ENCODE measurements around the gene CIPC.
A peak's percentile ranks its signal among the peaks of the same experiment; 100 is the strongest.

Gene CIPC

GRCh38 chr14:77097700-77098528 is at the start of gene CIPC:
TSS of gene CIPC (plus strand) at chr14:77098258. CDS start at chr14:77105709, 7,451 bp downstream.
- DNase-seq = peak; percentile 99

DNA sequence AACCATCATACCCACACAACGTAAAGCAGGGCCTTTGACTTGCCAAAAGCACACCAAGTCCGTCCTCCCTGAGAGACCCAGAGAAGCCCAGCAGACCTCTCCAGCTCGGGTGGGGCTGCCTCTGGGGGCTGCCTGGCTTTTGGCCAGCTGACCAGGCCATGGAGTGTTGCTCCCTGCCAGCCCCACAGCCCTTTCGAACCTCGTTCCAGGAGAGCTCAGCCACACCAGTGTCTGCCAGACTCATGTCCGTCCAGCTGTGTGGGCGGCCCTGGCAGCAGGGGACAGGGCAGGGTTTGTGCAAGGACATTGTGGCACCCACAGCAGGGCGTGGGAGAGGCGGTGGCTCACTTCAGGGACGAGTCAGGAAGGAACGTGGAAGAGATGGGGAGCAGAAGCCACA is 46.9 kb upstream of the CIPC start:
- no peak for DNase-seq

- DNase-seq = no peak
Observed at GRCh38 chr14:77052281-77053044, 45.6 kb upstream of the CIPC start.

GRCh38 chr14:77053046-77053841 is 44.8 kb upstream of the CIPC start:
- DNase-seq = peak; percentile 82

DNA sequence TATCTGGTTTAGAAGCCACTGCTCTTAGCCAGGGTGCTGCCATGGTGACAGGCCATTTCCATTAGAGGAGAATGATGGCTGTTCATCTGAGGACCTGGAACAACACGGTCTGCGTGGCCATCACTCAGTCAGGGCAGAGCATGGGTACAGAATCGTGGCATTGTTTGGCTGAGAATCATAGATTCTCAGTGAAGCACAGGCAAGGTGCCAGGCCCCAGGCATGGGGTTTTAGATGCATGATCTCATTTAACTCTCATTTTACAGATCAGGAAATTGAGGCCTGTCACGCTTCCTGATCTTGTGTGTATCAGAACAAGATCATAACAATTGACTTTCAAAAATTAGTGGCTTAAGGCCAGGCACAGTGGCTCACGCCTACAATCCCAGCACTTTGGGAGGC is 42.8 kb upstream of the CIPC start:
- DNase-seq = no peak

DNA sequence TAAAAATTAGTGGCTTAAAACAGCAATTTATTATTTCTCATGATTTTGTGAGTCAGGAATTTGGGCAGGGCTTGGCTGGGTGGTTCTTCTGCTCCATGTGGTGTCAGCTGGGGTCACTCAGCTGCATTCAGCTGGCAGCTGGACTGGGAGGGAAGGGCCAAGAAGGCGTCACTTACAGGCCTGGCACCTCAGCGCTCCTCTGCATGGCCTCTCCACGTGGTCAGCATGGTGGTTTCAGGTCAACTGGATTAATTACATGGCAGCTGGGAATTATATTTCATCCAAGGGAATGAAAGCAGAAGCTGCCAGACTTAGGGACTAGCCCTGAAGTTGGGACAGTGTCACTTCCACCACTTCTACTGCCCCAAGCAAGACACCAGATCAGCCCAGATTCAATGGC is 42.1 kb upstream of the CIPC start:
- DNase-seq = no peak

DNA sequence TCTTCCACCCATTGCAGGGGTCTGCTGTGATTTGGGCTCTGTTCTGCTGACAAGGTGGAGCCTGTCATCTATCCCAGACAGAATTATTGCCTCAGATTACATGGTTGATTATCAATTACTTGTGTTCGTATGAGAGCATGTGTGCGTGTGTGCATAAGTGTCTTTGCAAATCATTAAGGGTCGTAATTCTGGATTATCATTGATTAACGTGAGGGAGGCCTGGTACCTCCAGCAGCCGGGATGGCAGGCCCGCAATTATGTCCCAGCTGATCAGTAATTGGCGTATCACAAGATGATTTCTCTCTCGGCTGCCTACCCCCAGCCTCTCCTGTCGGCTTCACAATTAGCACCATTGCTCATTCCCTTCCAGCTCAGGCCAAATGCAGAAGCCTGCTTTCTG is 39.9 kb upstream of the CIPC start:
- no peak for DNase-seq

GRCh38 chr14:77058785-77059184 is 39.3 kb upstream of the CIPC start:
- no peak for DNase-seq

GRCh38 chr14:77059276-77059915 is 38.7 kb upstream of the CIPC start:
- peak; percentile 88 for DNase-seq

DNA sequence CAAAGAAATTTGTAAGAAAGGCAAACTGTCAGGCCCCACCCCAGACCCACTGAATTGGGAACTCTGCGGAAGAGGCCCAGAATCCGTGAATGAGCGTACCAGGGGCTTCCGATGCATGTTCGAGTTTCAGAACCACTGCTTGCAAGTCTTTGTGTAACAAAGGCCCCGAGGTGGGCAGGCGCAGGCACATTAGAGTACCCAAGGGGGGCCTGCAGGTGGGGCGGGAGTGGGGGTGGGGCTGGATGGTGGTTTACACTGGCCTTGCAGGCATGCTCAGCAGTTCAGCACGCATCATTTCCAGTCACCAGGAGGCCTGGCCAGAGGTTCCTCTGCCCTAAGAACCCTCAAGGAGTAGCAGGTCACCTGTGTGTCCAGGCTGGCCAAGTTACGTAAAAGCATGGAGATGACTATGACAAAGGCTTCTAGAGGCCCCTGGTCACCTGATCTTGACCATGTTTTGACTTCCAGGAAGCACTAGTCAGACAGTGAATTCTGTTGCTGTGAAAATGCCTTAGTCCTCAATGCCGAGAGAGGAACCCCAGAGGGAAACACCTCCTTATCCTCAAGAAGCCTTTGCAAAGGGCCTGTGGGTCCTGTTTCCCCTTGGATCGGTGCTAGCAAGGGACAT is 36.3 kb upstream of the CIPC start:
- DNase-seq = no peak

- DNase-seq = no peak
Observed at GRCh38 chr14:77062261-77062660, 35.8 kb upstream of the CIPC start.

DNA sequence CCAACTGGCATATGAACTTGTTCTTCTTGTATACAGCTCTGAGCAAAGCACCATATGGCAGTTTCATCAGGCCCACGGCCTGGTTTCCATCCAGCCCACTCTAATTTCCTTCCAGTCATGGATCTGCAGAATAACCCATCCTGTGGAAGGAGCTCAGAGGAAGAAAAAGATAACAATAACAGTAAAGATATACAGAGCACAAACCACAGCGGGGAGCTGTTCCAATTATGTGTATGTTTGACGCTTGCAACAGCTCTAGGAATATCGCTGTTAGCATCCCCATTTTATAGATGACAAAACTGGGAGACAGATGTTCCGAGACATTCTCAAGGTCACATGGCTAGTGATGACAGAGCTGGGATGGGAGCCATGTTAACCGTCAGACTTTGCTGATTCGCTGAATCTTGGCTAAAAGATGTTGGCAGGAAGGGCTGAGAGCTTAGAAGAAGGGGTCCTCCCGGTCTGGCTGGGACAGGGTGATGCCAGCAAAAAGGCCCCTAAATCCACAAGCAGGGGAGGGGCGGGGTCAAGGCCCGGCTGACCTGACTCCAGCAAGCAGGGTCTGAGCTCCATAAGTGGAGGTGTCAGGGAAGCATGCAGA is 34.4 kb upstream of the CIPC start:
- DNase-seq = no peak

DNA sequence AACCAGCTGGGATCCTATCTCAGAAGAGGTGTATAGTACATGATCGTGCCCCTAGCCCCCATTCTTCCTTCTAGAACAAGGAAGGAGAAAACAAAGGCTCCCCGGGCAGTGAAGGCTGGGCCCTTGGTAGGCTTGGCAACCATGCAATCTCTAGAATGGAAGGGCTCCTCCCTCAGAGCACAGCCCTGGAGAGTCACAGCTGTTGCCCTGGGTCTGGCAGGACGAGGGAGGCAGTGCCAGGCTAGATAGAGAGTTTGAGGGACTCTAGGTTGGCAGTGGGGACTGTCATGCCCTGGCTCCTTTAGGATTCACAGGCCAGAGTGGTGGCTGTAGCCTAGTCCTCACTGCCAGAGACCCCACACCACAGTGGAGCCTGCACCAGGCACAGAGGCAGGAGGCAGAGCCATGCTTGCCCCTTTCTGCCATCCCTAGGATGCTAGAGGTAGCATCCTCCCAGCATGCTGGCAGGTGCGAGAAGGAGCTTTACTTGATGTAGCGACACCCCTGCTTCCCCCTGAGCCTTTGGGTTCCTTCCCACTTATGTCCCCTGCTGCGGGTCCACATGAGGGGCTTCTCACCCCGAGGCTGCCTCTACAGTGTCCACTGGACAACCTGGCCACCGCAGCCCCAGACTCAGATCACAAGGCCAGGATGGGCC is 33.4 kb upstream of the CIPC start:
- DNase-seq = no peak

GRCh38 chr14:77065851-77066577 is 32.0 kb upstream of the CIPC start:
- no peak for DNase-seq

DNA sequence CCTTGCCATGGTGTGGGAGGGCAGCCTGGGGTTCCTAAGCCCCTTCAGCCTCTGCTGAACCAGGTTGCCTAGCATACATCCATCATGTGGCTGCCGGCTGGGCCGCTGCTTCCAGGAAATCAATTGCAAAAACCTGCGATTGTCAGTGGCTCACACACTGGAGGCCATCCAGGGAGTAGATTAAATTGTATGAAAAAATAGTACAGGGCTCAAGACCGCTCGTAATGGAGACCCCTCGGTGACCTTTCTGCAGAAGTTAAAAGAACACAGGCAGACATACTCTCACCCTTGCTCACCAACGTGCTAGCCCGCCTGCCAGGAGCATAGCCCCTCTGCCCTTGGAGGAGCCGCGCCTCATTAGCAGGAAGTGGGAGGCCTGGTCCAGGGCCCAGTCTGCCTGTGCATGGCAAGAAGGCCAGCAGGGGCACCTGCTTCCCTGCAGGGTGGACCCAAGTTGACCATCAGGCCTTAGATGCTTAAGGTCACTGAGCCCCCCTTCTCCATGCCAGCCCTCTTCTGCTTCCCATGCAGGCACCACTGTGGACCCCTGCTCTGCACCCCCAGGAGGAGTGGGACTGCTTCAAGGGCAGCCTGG is 31.4 kb upstream of the CIPC start:
- DNase-seq = no peak

- DNase-seq = peak; percentile 44
Observed at GRCh38 chr14:77067632-77068516, 30.2 kb upstream of the CIPC start.

GRCh38 chr14:77068517-77069200 is 29.4 kb upstream of the CIPC start:
- no peak for DNase-seq

DNA sequence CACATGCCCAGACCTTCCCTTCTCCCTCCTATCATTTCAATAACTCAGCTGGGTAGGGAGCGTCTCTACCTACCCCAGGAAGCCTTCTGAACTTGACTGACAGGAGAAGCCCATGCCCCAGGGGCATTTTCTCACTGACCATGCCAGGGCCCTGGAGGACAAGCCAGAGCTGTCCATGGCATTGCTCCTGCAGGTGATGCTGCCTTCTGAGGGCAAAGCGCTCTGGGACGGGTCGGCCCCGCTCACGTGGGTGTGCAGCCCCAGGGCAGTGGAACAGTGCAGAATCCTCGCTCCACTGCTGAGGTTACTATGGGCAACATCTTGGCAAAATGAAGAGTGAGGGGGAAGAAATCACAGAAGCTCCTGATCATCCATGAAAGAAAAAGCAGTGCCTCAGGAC is 28.5 kb upstream of the CIPC start:
- DNase-seq = no peak
